Measurements from ENCODE around the gene TAS1R2.

GRCh38 chr1:18880585-18880984 lies 21.1 kb upstream of the TAS1R2 start:
- no peak for TF ChIP-seq CTCF (IDR thresholded peaks at IDR 0.05 in 8 of 11, conservative IDR thresholded peaks at IDR 0.05 in 3 of 11)
- TF ChIP-seq POLR2A (IDR thresholded peaks at IDR 0.05): no peak
- no peak for TF ChIP-seq POLR2AphosphoS5 (IDR thresholded peaks at IDR 0.05)
